Measurements from ENCODE around the gene ACTC1.

DNA sequence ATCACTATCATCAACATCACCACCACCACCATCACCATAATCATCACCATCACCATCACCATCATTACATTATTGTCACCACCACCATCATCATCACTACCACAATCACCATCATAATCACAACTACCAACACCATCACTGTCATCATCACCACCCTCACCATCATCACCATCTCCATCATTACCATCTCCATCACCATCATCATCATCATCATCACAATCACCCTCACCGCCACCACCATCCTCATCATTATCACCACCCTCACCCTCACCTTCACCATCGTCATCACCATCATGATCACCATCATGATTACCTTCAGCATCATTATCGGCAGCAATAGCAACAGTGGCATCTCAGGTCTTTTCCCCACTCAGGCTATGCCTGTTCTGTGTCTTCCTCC is 42.9 kb upstream of the ACTC1 start:
- TF ChIP-seq, protein P1, sequence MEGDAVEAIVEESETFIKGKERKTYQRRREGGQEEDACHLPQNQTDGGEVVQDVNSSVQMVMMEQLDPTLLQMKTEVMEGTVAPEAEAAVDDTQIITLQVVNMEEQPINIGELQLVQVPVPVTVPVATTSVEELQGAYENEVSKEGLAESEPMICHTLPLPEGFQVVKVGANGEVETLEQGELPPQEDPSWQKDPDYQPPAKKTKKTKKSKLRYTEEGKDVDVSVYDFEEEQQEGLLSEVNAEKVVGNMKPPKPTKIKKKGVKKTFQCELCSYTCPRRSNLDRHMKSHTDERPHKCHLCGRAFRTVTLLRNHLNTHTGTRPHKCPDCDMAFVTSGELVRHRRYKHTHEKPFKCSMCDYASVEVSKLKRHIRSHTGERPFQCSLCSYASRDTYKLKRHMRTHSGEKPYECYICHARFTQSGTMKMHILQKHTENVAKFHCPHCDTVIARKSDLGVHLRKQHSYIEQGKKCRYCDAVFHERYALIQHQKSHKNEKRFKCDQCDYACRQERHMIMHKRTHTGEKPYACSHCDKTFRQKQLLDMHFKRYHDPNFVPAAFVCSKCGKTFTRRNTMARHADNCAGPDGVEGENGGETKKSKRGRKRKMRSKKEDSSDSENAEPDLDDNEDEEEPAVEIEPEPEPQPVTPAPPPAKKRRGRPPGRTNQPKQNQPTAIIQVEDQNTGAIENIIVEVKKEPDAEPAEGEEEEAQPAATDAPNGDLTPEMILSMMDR (conservative IDR thresholded peaks at IDR 0.05), result no peak
- no peak for TF ChIP-seq ZFX (IDR thresholded peaks at IDR 0.05)
